Activated CD4-positive, alpha-beta memory T cell treated with anti-CD3 and anti-CD28 coated beads for 36 hours (primary cell): ENCODE measurements around the gene ABCB4. TPM values are rescaled to one million over a fixed set of nuclear protein-coding genes. Genes with fewer than 3 reads are reported as not detected.

ENCODE experiments used
- CTCF ChIA-PET: fragments of 350-600 bp; sonication (Branson Sonifier 250); formaldehyde crosslinking; loops from one replicate; lab custom pipeline; 2021; ENCODE audit warnings: antibody characterized with exemption, inconsistent platforms; lab: Charles Lee
- POLR2A ChIA-PET: fragments of 350-600 bp; sonication (Branson Sonifier 250); formaldehyde crosslinking; loops from one replicate; lab custom pipeline; 2021; ENCODE audit warnings: antibody characterized with exemption; lab: Charles Lee
- DNase-seq: peaks from one replicate; pipeline ENCODE4 v3.0.0-alpha.2; 2020
- H3K27ac Mint-ChIP-seq: one replicate; pipeline ENCODE4 v1.8.0; 2021; ENCODE audit warnings: mixed read lengths
- H3K27me3 Mint-ChIP-seq: one replicate; pipeline ENCODE4 v1.8.0; 2021; ENCODE audit warnings: mixed read lengths
- H3K36me3 Mint-ChIP-seq: one replicate; pipeline ENCODE4 v1.8.0; 2021; ENCODE audit warnings: mixed read lengths
- H3K4me1 Mint-ChIP-seq: one replicate; pipeline ENCODE4 v1.8.0; 2021; ENCODE audit warnings: low read depth, mixed read lengths
- H3K4me3 Mint-ChIP-seq: one replicate; pipeline ENCODE4 v1.8.0; 2021; ENCODE audit warnings: mild to moderate bottlenecking, mixed read lengths
- H3K9me3 Mint-ChIP-seq: one replicate; pipeline ENCODE4 v1.8.0; 2021; ENCODE audit warnings: mixed read lengths
- intact Hi-C: fragments of 100-400 bp; cut with micrococcal nuclease; formaldehyde crosslinking; loops from one replicate; pipeline ENCODE4 v1.15.1; 2023
- total RNA-seq, 2 experiments: library from RNA; stranded (reverse); gene quantifications; one replicate each; pipeline ENCODE4 v1.2.3, GENCODE V29; 2021

ABCB4 gene
- total RNA-seq, 2 experiments from 2014 or later, result not detected

DNA sequence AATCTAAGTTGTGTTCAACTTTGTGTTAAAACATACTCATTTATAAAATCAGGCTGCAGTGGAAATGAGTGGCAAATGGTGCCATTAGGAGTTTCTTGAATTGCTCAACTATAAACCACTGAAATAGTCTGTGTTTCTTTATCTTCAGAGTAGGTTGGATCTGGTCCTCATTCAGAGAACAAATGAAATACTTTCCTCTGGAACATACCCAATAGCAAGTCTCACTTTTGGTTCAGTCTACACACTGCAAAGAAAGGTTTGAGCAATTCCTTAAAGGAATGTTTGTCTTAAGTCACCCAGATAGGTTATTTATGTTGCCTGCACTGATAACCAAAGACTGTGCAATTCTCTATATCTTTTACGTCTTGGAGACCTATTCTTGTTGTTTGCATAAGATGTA, 62.5 kb downstream of the ABCB4 start:
- no peak for DNase-seq
- intact Hi-C loops, result no loop called here
- Mint-ChIP-seq H3K27ac (no peak overlapping the region), H3K36me3 (no peaks in the 10 kb centered on the region), H3K27me3 (no peaks in the 10 kb centered on the region), H3K4me1 (no peaks in the 10 kb centered on the region), H3K9me3 (no peaks in the 10 kb centered on the region), H3K4me3 (no peak overlapping the region)
- ChIA-PET POLR2A (no interaction called here), CTCF (interaction anchor here (4.4 to 7.2 kb wide), 2 partner anchors 7 to 97 kb away, joined by 24 to 112 read pairs; no protein-coding TSS in a partner anchor)

DNA sequence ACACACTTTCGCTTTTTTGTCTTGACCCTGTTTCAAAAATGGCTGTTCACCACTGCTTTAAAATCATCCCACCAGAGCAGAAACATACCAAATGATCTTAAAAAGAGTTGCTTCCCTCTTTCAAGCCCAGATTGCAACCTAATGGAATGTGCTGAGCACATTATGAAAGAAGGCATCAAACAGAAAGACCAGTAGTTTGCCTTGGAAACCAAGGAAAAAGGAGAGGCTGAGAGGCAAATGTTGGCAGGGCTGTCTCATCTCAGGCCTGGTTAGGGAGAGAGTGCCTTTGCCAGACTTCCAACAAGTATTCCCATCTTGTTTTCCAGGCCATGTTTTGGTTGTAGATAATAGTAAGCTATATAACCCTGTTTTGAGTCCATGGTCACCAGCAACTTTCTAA, 64.3 kb downstream of the ABCB4 start:
- Mint-ChIP-seq H3K27me3 (no peaks in the 10 kb centered on the region), H3K4me3 (no peak overlapping the region), H3K4me1 (no peaks in the 10 kb centered on the region), H3K27ac (no peak overlapping the region), H3K9me3 (no peaks in the 10 kb centered on the region), H3K36me3 (no peaks in the 10 kb centered on the region)
- no peak for DNase-seq
- intact Hi-C loops, result no loop called here
- ChIA-PET CTCF (no interaction called here), POLR2A (no interaction called here)

DNA sequence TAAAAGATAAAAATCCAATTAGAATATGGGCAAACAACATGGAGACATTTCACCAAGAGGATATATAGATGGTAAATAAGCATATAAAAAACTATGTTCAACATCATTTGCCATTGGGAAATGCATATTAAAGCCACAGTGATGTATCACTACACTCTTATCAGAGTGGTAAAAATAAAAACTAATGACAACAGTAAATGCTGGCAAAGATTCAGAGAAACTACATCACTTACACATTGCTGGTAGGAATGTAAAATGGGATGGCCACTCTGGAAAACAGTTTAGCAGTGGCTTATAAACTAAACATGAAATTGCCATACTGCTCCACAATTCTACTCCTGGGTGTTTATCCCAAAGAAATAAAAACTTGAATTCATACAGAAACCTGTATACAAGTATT, 70.8 kb downstream of the ABCB4 start:
- intact Hi-C loops, result no loop called here
- no peak overlapping the region for H3K4me3 Mint-ChIP-seq
- no peaks in the 10 kb centered on the region for H3K4me1 Mint-ChIP-seq
- ChIA-PET CTCF (interaction anchor here (0.8 to 4.0 kb wide), 2 partner anchors 11 to 14 kb away, joined by 3 to 24 read pairs; no protein-coding TSS in a partner anchor), POLR2A (no interaction called here)
- no peaks in the 10 kb centered on the region for H3K9me3 Mint-ChIP-seq
- no peaks in the 10 kb centered on the region for H3K27me3 Mint-ChIP-seq
- DNase-seq, result no peak
- no peak overlapping the region for H3K27ac Mint-ChIP-seq
- no peaks in the 10 kb centered on the region for H3K36me3 Mint-ChIP-seq

DNA sequence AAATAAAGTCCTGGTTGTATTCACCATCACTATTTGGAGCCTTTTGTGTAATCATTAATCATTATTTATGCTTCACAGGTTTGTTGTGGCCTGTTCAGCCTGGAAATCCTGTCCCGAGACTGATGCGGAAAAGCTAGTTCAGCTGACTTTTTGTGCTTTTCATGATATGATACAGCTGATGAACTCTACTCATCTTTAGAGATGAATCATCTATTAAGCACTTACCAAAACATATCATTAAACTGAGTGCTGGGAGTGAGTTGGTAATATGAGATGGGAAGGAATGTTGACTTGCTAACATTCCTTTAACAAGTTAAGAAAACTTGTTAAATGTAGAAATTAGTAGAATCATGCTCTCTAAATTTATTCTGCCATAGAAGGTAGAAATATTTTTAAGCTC, 77.0 kb downstream of the ABCB4 start:
- intact Hi-C loops, result no loop called here
- Mint-ChIP-seq H3K36me3 (peaks cover 3% of the 10 kb centered on the region), H3K27ac (no peak overlapping the region), H3K9me3 (no peaks in the 10 kb centered on the region), H3K27me3 (no peaks in the 10 kb centered on the region), H3K4me1 (no peaks in the 10 kb centered on the region), H3K4me3 (no peak overlapping the region)
- CTCF ChIA-PET, result interaction anchor here (2.1 kb wide), 1 partner anchor 17 kb away, joined by 8 read pairs; no protein-coding TSS in a partner anchor
- DNase-seq, result no peak
- POLR2A ChIA-PET, result no interaction called here

DNA sequence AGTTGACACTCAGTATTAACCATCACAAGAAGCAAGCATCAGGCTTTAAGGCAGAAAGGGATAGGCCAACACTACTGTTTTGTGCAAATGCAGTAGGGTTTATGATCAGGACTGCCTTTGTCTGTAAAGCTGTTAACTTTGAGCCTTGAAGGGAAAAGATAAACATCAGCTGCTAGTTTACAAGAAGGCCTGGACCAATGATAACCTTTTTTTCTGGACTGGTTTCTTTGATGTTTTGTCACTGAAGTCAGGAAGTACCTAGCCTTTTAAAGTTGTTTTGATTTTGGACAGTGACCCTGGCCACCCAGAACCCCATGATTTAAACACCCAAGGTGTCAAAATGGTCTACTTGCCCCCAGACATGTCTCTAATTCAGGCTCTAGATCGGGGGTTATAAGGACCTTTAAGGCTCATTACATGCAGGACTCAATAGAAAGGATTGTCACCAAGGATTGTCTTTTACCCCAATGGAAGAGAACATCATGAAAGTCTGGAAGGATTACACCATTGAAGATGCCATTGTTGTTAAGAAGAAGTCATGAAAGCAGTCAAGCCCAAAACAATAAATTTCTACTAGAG, 79.9 kb downstream of the ABCB4 start:
- DNase-seq, result no peak
- H3K36me3 Mint-ChIP-seq, result peaks cover 11% of the 10 kb centered on the region
- CTCF ChIA-PET, result interaction anchor here (1.2 kb wide), 1 partner anchor 22 kb away, joined by 3 read pairs; no protein-coding TSS in a partner anchor
- intact Hi-C loops, result no loop called here
- H3K4me1 Mint-ChIP-seq, result no peaks in the 10 kb centered on the region
- no peaks in the 10 kb centered on the region for H3K9me3 Mint-ChIP-seq
- POLR2A ChIA-PET, result no interaction called here
- H3K27ac Mint-ChIP-seq, result no peak overlapping the region
- H3K4me3 Mint-ChIP-seq, result no peak overlapping the region
- no peaks in the 10 kb centered on the region for H3K27me3 Mint-ChIP-seq

DNA sequence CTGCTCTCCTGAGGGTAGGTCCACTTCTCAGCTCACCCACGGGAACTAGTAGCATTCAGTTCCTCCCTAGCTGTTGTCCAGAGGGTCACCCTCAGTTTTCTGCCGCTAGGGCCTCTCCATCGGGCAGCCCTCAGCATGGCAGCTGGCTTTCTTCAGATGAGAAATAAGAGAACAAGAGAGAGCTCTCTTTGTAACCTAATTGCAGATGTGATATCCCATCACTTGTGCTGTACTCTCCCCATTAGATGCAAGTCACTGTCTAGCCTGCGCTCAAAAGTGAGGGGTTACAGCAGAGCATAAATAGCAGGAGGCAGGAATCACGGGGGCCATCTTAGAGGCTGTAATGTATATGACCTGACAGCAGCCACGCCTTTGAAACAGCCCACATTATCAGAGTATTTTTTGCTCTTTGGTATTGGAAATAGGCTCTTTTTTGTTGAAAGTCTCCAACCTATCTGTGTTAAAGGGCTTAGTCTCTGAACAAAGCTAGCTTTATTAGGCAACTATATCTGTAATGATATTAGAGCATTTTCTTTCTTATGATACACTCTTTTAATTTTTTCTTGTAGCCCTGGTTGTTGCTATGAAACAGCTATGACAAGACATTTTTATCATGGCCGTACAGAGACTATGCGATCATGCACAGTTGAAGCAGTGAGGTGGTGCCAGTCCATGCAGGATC, 84.3 kb downstream of the ABCB4 start:
- CTCF ChIA-PET, result no interaction called here
- Mint-ChIP-seq H3K4me1 (no peaks in the 10 kb centered on the region), H3K27ac (no peak overlapping the region), H3K9me3 (peaks cover 3% of the 10 kb centered on the region), H3K36me3 (peaks cover 35% of the 10 kb centered on the region), H3K4me3 (no peak overlapping the region), H3K27me3 (no peaks in the 10 kb centered on the region)
- no peak for DNase-seq
- POLR2A ChIA-PET, result no interaction called here
- intact Hi-C loops, result no loop called here

DNA sequence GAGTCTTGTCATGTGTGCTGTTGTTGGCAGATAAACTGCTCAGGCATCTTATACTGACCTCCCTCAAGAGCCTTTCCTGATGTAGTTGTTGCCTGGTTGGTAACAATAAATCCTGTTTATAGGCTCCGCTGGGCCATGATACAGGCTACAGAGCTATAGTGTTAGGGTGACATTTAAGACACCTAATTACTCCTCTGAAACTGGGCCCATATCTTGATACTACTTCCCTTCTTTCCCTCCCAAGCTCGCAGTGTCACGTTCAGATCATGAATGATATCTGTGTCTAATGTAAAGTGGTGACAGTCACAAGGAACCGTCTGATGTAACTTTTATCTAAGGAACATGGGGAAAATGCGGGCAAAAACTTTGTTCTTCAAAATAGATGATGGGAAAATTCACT, 94.6 kb downstream of the ABCB4 start:
- Mint-ChIP-seq H3K9me3 (no peaks in the 10 kb centered on the region), H3K27ac (no peak overlapping the region), H3K4me3 (no peak overlapping the region), H3K36me3 (peaks cover 30% of the 10 kb centered on the region), H3K27me3 (no peaks in the 10 kb centered on the region), H3K4me1 (no peaks in the 10 kb centered on the region)
- DNase-seq, result no peak
- POLR2A ChIA-PET, result no interaction called here
- CTCF ChIA-PET, result no interaction called here
- intact Hi-C loops, result no loop called here

DNA sequence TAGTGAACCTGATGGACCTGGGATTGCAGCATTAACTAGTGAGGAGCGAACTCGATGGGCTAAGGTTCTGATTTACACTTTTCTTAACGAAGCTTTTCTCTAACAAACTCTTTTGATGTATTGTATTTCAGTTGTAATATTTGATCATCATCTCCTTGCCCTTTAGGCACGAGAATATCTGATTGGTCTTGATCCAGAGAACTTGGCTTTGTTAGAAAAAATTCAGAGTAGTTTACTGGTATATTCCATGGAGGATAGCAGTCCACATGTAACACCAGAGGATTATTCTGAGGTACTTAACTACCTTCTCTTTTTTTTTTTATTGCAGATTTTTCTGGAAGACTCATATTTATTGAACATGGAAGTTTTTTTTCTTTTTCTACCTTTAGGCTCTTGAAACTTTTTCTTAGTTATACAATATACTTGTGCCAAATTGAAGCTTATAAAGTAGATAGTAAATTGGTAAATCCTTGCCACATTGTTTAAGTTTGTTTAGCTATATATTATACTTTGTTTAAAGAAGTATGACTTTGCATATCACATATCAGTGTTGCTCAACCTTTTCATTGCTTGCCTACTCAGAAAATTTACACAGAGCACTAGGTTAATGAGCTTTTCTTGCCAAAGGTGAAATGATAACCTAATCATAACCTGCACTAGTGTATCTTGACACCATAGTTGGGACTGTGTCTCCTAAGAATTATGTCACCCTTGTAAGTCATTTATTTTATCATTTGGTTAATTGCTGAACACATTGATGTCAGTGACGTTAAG, 99.6 kb downstream of the ABCB4 start:
- no peak for DNase-seq
- no peaks in the 10 kb centered on the region for H3K9me3 Mint-ChIP-seq
- H3K36me3 Mint-ChIP-seq, result peaks cover 7% of the 10 kb centered on the region
- no peaks in the 10 kb centered on the region for H3K27me3 Mint-ChIP-seq
- intact Hi-C loops, result no loop called here
- no peak overlapping the region for H3K4me3 Mint-ChIP-seq
- no peaks in the 10 kb centered on the region for H3K4me1 Mint-ChIP-seq
- no peak overlapping the region for H3K27ac Mint-ChIP-seq
- ChIA-PET CTCF (no interaction called here), POLR2A (no interaction called here)

DNA sequence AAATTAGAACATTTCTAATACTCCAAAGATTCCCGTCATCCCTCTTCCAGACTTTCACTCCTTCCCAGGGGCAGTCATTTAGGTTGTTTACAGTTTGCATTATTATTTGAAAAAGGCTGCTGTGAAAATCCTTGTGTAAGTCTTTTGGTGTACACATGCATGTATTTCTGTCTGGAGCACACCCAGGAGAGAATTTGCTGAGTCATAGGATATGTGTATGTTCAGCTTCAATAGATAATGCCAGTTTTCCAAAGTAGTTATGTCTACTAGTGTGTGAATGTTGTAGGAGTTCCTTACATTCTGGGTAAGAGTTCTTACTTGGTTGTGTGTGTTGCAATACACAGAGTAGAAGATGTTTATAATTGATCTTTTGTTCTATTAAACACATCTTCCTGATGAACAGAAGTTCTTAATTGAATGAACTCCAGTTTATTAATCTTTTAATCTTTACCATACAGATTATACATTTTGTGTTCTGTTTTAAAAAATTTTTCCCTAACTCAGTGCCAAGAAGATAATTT, 104.8 kb downstream of the ABCB4 start:
- H3K27ac Mint-ChIP-seq, result no peak overlapping the region
- ChIA-PET CTCF (no interaction called here), POLR2A (no interaction called here)
- no peak overlapping the region for H3K4me3 Mint-ChIP-seq
- no peak for DNase-seq
- intact Hi-C loops, result no loop called here
- peaks cover 11% of the 10 kb centered on the region for H3K36me3 Mint-ChIP-seq
- no peaks in the 10 kb centered on the region for H3K27me3 Mint-ChIP-seq
- peaks cover 5% of the 10 kb centered on the region for H3K4me1 Mint-ChIP-seq
- H3K9me3 Mint-ChIP-seq, result no peaks in the 10 kb centered on the region

DNA sequence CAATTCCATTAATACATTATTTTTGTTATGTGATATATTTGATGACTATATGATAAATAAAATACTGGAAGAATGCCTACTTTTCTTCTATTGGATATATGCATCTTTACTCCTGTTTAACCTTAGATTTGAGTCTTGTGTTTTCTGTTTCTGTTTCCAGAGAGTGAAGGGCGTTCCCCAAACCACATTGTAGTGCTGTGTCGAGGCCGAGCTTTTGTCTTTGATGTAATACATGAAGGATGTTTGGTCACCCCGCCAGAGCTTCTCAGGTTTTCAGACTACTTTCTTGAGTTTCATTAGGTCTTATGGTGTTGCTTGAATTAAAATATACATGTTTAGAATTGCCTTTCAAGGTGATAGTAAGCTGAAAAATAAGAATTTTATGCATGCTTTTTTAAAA, 106.3 kb downstream of the ABCB4 start:
- ChIA-PET CTCF (interaction anchor here (0.9 kb wide), 1 partner anchor 48 kb away, joined by 3 read pairs; no protein-coding TSS in a partner anchor), POLR2A (no interaction called here)
- peak; percentile 37 for DNase-seq
- Mint-ChIP-seq H3K4me3 (no peak overlapping the region), H3K9me3 (no peaks in the 10 kb centered on the region), H3K36me3 (peaks cover 11% of the 10 kb centered on the region), H3K27ac (no peak overlapping the region), H3K27me3 (no peaks in the 10 kb centered on the region), H3K4me1 (peaks cover 5% of the 10 kb centered on the region)
- intact Hi-C loops, result loop anchor here (1.0 kb wide), 2 partner anchors 15 to 24 kb away; partner anchors contain the start of gene CROT

DNA sequence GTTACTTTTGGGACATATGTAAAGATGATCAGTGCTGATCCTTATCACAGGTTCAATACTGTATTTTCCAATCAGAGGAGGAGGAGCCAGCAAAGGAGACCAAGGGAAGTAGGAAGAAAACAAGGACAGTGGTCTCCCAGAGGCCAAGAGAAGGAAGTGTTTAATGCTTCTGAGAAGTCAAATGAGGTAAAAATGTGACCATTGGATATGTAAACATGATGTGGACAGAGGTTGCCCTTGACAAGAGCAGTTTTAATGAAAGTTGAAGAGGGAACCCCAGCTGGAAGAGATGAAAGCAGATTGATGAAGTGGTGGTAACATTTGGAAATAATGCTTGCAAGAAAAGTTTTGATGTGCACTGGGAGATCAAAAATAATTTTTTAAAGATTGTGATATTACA, 111.2 kb downstream of the ABCB4 start:
- intact Hi-C loops, result no loop called here

DNA sequence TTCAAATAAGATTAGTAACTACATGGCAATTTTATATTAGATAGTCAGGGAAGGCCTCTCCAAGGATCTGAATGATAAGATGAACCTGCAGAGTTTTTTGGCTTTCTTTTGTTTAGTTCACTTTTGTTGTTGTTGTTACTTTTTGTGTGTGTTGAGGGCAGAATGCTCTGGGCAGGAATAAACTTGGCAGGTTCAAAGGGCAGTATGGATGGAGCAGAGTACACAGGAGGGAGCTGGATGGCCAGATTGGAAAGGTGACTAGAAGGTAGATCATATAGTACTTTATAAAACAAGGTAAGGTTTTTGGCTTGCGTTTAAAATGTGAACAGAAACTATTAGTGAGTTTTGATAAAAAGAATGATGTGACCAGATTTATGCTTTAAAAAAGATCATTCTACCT, 112.1 kb downstream of the ABCB4 start:
- POLR2A ChIA-PET, result no interaction called here
- no peaks in the 10 kb centered on the region for H3K9me3 Mint-ChIP-seq
- no peaks in the 10 kb centered on the region for H3K36me3 Mint-ChIP-seq

More for the DNA sequence above, 111.2 kb downstream of the ABCB4 start:
- H3K36me3 Mint-ChIP-seq, result no peaks in the 10 kb centered on the region
- CTCF ChIA-PET, result interaction anchor here (1.2 kb wide), 1 partner anchor 98 kb away, joined by 5 read pairs; no protein-coding TSS in a partner anchor
- peaks cover 4% of the 10 kb centered on the region for H3K4me1 Mint-ChIP-seq
- no peak overlapping the region for H3K4me3 Mint-ChIP-seq
- no peak for DNase-seq
- no peaks in the 10 kb centered on the region for H3K9me3 Mint-ChIP-seq
- no peaks in the 10 kb centered on the region for H3K27me3 Mint-ChIP-seq
- no peak overlapping the region for H3K27ac Mint-ChIP-seq
- POLR2A ChIA-PET, result no interaction called here

More for the DNA sequence above, 112.1 kb downstream of the ABCB4 start:
- CTCF ChIA-PET, result interaction anchor here (1.2 kb wide), 1 partner anchor 99 kb away, joined by 5 read pairs; no protein-coding TSS in a partner anchor
- Mint-ChIP-seq H3K27me3 (no peaks in the 10 kb centered on the region), H3K4me1 (no peaks in the 10 kb centered on the region), H3K4me3 (no peak overlapping the region), H3K27ac (no peak overlapping the region)
- intact Hi-C loops, result no loop called here
- no peak for DNase-seq
